Activated CD4-positive, CD25-positive, alpha-beta regulatory T cell treated with anti-CD3 and anti-CD28 coated beads, Interleukin-2, amount 50 U/mL, for 72 hours (primary cell): ENCODE results near the gene SMPDL3B.
"Not testable (repeated sequence)": the region's sequence is repeated elsewhere in the genome, so short reads cannot be mapped to it uniquely, and the experiment has no call there.

ENCODE experiments used
- DNase-seq: peaks from one replicate; pipeline ENCODE4 v3.0.0; 2021

The SMPDL3B gene

DNA sequence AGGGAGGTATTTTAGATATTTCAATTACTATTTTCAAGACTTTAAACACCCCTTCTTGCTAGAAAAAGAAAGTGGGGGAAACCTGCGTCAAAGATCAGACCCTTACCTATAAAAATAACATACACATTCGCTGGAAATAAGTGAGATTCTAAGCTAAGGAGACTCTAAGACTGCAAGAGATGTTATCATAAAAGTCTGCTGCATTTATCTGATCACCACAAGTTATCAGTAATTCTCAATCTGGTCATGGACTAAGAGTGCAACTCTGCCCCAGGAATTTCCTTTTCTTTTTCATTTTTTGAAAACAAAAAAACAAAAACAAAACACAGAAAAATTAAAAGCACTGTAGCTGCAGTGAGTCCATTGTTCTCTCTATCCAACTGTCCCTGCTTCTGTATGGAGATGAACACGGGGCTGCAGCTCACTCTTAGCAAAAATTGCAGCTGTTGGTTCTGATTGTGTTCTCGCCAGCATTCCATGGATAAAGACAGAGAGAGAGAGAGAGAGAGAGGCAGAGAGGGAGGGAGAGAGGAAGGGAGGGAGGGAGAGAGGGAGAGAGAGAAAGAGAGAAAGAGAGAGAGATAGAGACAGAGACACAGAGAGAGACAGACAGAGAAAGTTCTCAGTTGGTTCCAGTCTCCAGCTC is 39.1 kb downstream of the SMPDL3B start:
- DNase-seq, result no peak

- DNase-seq, result no peak
Measured at GRCh38 chr1:27974417-27974781, 39.6 kb downstream of the SMPDL3B start.

GRCh38 chr1:27979151-27979858 is 44.5 kb downstream of the SMPDL3B start:
- no peak for DNase-seq

DNA sequence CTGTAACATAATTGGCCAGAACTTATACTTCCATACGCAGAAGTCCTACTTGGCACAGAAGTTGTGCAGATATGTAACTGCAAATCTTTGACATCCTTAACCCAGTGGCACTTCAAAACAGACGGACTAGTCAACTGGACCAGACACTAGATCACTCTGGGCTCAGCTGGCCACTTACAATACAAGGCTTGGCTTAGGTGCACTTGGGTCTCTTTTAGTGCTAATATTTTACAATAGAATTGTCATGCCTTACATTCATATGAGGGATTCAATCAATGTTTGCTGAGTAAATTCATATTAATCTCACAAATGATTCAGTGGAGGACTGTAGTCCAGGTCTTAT is 45.0 kb downstream of the SMPDL3B start:
- no peak for DNase-seq

DNA sequence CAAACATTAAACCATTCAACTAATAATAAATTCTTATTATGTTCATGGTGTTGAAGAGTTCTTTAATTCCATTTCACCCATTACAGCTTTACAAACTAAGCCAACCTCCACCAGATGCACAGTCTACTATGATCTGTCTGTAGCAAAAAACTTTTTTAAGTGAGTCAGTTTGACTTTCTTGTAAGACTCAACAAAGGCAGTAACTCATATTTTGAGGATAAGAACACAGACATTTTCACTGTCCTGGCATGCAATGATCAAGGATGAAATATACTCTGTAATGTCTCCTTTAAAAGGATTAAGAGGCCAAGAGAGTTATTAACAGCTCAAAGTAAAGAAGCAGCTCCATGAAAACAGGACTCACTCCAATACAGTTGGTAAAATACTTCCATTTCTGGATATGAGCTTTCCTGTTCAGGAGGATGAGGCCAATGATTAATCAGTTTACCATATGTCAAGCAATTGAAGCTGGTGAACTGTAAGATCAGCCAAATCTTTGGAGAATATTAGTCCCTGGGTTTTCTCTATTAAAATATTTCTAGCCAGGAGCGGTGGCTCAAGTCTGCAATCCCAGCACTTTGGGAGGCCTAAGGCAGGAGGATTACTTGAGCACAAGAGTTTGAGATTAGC is 45.5 kb downstream of the SMPDL3B start:
- no peak for DNase-seq

- no peak for DNase-seq
Measured at GRCh38 chr1:27981145-27981544, 46.3 kb downstream of the SMPDL3B start.

DNA sequence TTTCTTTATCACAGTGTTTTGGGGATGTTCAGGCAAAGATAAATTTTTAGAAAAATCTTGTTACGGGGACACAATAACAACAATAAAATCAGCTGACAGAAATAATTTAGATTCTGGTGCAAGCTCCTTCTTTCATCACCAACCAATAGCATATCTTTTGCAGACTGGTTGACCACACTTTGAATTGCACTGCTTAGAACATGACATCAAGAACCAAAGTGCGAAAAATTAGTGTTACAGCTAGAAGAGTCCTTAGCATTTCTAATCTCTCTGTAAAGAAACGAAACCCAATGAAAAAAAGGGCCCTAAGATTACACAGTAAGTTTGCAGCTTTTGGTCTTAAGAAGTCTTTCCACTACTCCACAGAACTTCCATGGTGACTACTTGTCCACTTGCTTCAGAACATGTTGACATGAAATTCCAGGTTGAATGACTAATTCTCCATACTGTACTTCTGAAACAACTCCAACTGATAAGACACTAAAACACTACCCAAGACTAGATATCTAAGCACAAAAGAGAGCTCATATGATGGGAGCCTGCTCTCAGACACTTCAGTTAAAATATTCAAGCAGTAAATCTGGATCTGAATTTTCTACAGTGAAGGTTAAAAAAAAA is 56.2 kb downstream of the SMPDL3B start:
- DNase-seq, result no peak

DNA sequence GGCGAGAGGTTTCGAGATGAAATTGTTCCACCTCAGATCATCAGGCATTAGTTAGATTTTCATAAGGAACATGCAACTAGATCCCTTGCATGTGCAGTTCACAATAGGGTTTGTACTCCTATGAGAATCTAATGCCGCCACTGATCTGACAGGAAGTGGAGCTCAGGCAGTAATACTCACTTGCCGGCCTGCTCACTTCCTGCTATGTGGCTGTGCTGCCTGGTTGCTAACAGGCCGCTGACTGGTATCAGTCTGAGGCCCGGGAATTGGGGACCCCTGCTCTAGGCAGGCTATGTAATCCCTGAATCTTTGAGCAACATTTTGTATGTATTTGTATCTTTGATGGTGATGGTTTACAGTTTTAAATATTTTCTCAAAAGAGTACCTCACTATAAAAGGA is 57.5 kb downstream of the SMPDL3B start:
- DNase-seq, result peak; percentile 42

- no peak for DNase-seq
Measured at GRCh38 chr1:27993241-27993640, 58.4 kb downstream of the SMPDL3B start.

GRCh38 chr1:27994060-27994459 is 59.3 kb downstream of the SMPDL3B start:
- DNase-seq, result no peak

GRCh38 chr1:27994526-27994925 is 59.7 kb downstream of the SMPDL3B start:
- not testable (repeated sequence) for DNase-seq

DNA sequence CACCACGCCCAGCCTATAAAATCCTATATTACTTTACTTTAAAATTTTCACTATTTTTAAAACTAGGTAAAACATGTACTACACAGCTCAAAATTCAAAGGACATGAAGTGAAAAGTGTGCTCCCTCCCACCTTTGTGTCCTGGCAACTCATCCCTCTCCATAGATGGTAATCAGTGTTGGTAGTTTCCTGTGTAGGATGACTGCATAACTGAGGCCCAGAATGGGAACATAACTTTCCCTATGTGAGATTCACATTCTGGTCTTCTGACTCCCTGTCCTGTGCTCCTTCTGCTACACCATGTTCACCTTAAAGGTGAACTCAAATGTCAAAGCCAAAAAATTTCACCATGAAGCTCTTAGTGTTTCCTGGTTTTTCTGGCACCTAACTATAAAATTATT is 64.3 kb downstream of the SMPDL3B start:
- no peak for DNase-seq

- no peak for DNase-seq
Measured at GRCh38 chr1:28002600-28002999, 67.8 kb downstream of the SMPDL3B start.

DNA sequence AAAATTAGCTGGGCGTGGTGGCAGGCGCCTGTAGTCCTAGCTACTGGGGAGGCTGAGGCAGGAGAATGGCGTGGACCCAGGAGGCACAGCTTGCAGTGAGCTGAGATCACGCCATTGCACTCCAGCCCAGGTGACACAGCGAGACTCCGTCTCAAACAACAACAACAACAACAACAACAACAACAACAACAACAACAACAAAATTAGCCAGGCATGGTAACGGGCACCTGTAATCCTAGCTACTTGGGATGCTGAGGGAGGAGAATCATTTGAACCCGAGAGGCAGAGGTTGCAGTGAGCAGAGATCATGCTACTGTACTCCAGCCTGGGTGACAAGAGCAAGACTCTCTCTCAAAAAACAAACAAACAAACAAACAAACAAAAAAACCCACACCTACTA is 68.3 kb downstream of the SMPDL3B start:
- DNase-seq, result not testable (repeated sequence)
